ENCODE measurements around the gene NEK6.

The NEK6 gene

DNA sequence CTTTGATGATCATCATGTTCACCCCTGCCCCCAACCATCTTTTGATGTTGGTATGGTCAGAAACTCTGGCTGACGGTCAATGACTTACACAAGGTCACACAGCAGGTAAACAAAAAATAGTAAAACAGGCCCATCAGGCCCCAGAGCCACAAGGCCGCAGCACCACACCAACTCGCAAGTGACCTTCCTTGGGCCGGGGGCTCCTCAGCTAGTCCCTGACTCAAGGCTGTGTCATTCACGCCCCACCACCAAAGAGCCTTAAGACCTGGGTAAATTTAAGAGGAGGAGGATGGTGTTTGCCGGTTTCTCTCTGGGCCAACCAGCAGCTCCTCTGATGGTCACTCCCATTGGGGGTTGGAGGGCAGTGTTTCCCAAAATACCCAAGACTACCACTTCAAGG is 101.7 kb downstream of the NEK6 start:
- DNase-seq = no peak

DNA sequence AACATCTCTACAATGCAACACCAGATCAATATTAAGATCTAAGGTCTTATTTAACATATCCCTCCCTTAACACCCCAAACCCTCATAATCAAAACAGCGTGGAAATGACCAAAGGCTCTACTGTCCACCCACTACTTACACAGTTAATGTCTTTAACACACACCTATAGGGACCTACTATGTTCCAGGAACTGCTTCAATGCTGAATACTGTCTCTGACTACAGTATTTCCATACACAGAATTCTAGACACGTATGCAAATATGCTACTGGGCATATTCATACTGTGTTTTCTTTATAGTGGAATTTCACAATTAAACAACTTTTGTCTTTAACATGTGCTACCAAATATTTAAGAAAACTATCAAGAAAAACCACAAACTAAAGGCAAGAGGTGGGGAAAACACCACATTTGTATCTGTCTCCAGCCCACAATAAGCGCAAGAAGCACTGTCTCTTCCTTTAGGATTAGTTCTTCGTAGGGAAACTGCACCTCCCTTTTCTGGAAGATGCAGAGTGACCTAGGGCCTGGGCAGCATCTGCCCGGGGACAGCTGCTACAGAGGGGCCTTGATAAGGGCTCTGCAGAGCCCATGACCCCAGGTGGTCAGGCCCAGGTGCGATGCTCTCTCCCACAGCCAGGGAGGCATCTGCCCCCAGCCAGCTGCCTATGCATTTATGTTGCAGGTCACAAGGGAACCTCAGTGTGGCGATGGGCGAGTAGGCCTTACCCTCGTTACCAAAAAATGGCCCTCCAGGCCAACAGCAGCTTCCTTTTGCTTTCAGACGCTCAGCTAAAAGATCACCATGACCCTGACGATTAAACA is 102.3 kb downstream of the NEK6 start:
- peak; percentile 3 for DNase-seq

- no peak for DNase-seq
Observed at GRCh38 chr9:124361128-124361527, 103.4 kb downstream of the NEK6 start.

DNA sequence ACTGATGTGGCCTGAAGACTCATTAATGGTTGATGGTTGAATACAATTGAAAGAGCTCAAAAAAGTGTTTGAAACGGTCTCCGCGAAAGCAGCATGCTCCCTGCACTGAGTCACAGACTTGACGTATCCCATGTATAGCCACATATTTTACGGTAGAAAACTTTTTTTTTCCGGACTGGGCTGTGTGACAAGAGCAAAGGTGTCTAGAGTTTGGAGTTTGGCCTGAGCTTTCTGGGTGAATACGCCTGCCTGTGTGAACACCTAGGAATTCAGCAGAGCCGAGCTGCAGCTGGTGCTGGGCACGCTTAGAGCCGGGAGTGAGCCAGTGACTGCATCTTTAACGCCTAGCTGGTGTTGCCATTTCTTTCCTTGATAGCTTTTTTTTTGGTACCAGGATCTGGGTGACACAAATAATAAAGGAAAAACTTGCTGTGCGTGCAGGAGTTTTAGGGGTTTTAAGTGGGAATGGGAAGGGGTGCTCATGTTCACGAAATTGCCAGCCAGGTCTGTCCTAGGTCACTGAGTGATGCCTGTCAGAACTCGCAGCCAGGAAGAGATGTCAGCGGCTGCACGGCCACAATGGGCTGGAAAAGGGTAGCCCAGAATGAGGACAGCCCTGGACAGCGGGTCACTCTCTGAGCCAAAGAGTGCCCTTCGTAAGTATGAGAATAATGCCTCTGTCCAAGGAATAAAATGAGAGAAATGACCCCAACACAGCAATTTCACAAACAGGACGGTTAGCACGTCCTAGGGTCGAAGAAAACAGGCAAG is 105.8 kb downstream of the NEK6 start:
- DNase-seq = no peak

- DNase-seq = no peak
Observed at GRCh38 chr9:124364141-124364540, 106.4 kb downstream of the NEK6 start.

- DNase-seq = no peak
Observed at GRCh38 chr9:124365036-124365435, 107.3 kb downstream of the NEK6 start.

DNA sequence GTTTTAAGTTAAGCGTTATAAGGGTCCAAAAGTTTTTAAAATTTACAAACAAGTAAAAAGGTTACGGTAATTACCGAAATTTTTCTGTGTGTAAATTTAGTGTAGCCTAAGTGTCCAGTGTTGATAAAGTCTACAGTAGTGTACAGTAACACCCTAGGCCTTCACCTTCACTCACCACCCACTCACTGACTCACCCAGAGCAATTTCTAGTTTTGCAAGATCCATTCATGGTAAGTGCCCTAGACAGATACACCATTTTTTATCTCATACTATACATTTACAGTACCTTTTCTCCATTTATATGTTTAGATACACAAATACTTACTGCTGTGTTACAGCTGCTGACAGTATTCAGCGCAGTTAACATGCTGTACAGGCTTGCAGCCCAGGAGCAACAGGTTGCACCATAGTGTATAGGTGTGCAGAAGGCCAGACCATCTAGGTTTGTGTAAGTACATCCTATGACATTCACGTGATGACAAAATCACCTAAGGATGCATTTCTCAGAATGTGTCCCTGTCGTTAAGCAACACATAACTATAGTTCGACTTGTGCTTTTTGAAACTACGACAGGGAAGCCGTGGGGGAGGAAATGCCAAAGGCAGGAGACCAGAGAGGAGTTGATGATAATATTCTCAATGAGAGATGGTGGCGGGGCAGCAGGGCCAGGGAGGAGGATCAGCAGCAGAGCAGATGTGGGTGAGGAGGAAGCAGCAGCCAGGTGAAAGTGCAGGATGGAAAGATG is 108.9 kb downstream of the NEK6 start:
- DNase-seq = no peak

DNA sequence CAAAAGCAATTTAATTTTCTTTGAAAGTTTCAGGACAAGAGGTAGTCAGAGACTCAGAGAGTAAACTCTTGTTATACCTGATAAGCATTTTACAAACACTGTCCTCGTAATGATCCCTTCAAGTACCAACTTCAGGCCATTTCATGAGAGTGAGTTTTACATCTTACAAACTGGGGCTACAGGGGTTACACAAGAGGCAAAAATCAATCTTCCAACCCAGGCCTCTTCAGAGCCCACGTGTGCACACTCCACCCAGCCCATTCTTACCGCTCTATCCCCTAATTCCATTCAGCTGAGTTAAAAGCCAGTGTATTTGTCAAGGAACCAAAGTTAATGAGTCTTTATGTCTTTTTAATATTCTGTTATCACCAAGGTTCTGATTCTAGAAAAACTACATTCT is 110.9 kb downstream of the NEK6 start:
- no peak for DNase-seq

DNA sequence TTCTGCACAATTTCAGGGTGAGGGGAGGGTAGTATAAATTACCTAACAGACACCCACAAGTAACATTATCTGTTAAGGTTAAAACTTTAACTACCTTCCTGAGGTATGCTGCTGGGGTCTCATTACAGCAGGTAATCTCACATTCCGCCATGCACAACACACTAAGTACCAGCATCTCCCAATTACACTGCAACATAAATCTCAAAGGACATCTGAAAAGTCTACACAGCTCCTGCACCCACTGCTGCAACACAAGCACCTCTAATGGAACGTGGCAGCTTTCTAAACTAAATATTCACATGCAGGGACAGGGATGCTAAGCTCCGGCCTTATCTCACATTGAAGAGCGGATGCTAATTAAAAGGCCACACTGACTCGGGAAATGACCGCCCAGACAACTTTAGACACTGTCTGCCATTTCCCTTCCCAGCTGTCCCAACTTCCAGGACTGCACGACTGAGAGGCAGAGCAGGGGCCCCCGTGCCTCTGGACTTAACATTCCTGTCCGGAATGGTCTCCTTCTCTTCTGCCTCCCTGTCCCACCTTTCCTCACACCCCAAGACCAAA is 111.6 kb downstream of the NEK6 start:
- DNase-seq = no peak

DNA sequence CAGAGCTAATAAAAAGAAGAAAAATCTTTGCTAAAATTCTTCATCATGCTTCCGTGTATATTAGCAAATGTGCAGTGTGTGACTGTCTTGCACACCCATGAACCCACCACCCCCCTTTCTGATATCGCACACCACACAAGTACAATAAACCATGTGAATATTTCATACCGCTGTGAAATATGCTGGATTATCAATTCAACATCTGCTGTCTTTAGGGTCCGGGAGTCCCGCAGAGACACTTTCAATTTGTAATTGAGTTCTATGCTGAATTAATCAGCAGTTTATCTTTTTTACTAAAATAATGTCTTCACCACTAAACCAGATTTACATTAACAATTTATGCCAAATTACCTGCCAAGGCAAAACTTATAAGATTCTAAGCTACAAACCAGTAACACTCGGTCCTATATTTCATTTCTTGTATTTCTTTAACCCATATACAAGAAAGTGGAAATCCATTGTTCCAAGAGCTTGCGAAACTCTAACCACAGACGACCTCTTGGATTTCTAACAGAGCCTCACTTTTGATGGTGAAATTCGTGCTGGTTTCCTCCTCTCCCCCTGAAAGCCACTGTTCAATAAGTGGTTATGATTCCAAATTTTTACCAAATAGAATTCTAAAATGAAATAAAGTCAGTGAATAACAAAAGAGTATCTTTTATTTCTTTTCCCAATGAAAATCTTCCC is 113.3 kb downstream of the NEK6 start:
- no peak for DNase-seq

DNA sequence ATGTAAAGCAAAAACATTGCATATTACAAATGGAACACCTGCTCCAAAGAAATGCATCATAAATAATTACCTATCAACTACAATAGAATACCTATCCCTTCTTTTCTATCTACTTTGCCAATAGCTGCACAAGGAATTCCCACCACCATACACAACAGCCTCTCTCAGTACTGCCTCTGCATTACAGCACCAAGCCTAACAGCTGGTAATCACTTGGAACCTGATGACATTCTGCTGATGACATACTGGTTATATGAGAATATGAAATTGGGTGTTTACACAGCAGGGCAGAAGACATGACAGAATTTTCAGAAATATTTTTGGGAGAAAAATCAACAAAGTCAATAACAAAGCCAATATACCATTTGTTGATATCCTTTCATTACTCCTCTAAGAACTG is 114.3 kb downstream of the NEK6 start:
- DNase-seq = peak; percentile 15

DNA sequence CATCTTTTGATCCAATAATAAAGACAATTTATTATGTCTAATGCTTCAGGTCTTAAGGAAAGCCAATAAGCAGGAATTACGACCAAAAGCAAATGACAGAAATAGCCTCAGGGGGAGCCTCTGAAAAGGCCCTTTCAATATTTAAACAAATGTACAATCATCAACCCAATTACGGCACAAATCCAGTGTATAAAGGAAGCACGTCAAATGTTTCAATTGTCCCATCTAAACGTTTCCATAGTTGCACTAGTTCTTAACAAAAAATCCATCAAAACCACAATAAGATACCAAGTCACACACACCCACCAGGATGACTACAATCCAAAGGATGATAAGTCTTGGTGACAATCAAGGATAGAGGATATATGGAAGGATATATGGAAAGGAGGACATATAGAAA is 115.6 kb downstream of the NEK6 start:
- no peak for DNase-seq

GRCh38 chr9:124373851-124374250 is 116.1 kb downstream of the NEK6 start:
- no peak for DNase-seq

- DNase-seq = no peak
Observed at GRCh38 chr9:124375726-124376125, 118.0 kb downstream of the NEK6 start.

- no peak for DNase-seq
Observed at GRCh38 chr9:124376329-124376728, 118.6 kb downstream of the NEK6 start.

- no peak for DNase-seq
Observed at GRCh38 chr9:124377551-124378406, 120.0 kb downstream of the NEK6 start.

- no peak for DNase-seq
Observed at GRCh38 chr9:124381170-124381945, 123.6 kb downstream of the NEK6 start.

DNA sequence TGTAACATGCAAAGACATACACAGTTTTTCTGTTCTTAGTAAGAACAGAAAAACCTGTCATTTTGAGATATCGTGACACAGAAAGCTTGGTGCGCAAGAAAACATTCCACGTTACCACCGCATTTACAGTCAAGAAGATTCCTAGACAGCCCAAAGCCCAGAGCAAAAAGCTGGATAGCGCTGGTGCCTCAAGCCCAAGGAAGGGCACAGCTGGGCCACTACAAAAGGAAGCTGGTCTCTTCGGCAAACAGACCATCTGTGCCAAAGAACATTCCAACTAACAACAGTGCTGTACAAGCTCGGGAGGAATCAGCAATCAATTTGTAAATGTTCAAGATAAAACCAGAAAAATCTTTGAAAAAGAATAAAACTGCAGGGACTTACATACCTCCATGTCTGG is 126.5 kb downstream of the NEK6 start:
- DNase-seq = no peak

GRCh38 chr9:124384846-124385245 is 127.1 kb downstream of the NEK6 start:
- no peak for DNase-seq

DNA sequence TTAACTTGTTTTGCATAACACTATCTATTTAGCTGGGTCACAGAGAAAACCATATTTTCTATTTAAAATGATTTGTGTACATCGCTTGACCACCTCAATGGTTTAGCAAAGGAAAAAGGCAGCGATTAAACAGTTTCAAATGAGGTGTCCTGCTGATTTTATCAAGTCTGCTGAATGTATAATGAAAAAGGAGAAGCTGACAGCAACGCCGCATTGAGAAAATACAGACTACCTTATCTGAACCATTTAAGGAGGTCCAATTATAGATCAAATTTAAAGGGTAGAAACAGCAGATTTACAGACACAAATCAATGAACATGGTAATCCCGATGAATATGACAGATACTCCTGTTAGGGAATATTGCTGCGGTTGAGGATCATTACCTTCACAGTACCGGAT is 127.9 kb downstream of the NEK6 start:
- DNase-seq = no peak

DNA sequence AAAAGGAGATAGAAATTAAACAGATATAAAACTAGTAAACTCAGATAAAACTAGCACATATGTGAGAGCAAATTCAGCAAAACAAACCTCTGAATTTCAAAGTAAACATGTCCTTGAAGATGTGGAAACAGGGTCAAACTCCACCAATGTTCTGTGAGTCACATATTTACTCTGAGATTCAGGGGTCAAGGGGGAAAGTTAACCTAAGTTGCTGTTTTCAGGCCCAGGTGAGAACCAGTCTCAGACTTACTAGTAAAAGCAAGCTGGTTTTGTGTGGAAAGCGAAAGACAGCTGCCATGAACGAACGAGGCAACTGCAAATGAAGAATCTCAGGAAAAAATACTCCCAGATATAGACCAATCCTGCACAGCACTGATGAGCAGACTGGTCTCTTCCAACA is 128.5 kb downstream of the NEK6 start:
- DNase-seq = no peak
